GM18505 (cell line): ENCODE results near the gene SUMO4.
"Not testable (repeated sequence)": the region's sequence is repeated elsewhere in the genome, so short reads cannot be mapped to it uniquely, and the experiment has no call there.

Source experiments
- ATAC-seq: cut with Tn5 transposase; IDR thresholded peaks from one replicate; pipeline ENCODE4 v1.9.1; 2021; ENCODE audit not compliant: unreplicated experiment
- POLR2A ChIP-seq: IDR thresholded peaks from 4 replicates; pipeline ENCODE4 v1.6.1; 2011; ENCODE audit warnings: borderline replicate concordance; ENCODE audit not compliant: insufficient read depth, insufficient read length; ENCODE audit errors: extremely low read depth

SUMO4 gene

GRCh38 chr6:149443411-149444181 is 43.5 kb downstream of the SUMO4 start:
- no peak for TF ChIP-seq POLR2A

DNA sequence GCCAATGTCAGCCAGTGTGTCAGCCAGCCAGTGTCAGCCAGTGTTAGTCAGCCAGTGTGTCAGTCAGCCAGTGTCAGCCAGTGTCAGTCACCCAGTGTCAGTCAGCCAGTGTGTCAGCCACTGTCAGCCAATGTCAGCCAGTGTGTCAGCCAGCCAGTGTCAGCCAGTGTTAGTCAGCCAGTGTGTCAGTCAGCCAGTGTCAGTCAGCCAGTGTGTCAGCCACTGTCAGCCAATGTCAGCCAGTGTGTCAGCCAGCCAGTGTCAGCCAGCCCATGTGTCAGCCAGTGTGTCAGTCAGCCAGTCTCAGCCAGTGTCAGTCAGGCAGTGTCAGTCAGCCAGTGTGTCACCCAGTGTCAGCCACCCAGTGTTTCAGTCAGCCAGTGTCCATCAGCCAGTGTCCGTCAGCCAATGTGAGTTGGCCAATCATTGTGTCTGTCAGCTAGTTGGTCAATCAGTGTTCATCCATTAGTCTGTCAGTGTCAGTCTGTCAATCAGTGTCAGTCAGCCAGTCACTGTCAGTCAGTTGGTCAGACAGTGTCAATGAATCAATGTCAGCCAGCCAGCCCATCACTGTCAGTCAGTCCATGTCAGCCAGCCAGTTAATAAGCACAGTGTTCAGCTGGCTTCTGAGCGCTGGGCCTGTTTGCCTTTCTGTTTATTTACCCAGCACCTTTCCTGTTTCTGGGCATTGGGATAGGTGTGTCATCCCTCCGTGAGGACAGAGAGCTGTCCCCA is 44.5 kb downstream of the SUMO4 start:
- not testable (repeated sequence) for ATAC-seq

More at GRCh38 chr6:149443411-149444181, 43.5 kb downstream of the SUMO4 start:
- no peak for ATAC-seq

DNA sequence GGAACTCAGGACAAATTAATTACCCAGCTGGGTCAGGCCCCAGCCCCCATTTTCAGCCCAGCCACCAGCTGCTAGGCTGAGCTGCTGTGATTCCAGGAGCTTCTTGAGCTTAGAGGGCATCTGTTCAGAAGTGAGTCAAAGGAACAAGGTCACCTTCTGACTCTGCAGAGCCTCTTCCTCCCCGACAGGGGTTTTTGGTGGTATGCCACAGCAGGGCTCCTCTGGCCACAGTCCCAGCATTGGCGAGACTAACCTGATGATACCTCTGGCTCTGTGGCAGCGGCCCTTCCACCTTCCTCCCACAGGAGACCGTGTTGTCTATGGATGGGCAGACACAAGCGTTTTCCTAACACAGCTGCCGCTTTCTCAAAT is 45.0 kb downstream of the SUMO4 start:
- TF ChIP-seq POLR2A = no peak
- ATAC-seq = no peak

- TF ChIP-seq POLR2A = no peak
- no peak for ATAC-seq
These were observed 45.5 kb downstream of the SUMO4 start for GRCh38 chr6:149445573-149445972.

DNA sequence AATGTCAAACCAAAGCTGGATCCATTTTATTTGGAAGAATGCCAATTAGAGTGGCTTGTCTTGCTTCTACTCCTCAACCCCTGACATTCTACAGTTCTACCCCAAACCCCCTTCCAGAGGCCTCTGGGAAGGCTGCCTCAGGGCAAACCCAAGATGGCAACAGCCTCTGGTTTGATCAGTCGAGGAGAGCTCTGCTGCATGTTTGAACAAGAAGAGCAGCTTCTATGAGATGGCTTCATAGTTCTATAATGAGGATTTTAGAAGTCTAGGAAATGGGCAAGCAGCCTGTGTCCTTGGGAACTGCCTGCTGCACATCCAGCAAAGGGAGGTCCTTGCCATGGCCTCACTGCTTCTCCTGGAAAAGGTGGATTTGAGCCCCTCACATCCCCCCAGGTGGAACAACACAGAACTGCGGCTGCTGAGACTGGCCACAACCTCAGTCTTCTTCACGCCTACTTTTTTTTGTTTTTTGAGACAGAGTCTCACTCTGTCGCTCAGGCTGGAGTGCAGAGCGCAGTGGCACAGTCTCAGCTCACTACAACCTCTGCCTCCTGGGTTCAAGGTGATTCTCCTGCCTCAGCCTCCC is 46.8 kb downstream of the SUMO4 start:
- TF ChIP-seq POLR2A = no peak
- no peak for ATAC-seq

DNA sequence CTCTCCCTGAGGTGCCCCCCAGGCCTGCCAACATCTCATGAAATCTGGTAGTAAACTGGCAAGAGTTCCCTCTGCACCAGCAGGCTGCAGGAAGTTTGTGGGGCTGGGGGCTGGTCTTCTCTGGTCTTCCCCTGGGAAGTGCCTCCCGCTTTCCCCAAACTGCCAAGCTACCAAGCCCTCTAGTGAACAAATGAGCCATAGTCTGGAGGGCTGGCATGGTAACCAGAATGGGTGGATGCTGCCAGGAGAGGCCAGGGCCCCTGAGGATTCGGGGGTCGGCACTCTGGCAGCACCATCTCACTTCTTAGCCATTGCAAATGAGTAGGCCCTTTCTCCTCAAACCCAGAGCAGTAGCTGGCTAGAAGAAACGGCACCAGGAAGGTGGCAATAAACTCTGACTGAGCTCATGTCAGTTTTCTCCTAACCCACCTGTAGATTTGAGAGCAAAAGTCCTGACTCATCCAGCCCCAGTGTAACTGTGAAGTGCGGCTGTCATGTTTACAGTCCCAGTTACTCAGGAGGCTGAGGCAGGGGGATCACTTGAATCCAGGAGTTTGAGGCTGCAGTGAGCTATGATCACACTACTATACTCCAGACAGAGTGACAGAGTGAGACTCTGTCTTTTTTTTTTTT is 48.9 kb downstream of the SUMO4 start:
- no peak for TF ChIP-seq POLR2A
- ATAC-seq = no peak

DNA sequence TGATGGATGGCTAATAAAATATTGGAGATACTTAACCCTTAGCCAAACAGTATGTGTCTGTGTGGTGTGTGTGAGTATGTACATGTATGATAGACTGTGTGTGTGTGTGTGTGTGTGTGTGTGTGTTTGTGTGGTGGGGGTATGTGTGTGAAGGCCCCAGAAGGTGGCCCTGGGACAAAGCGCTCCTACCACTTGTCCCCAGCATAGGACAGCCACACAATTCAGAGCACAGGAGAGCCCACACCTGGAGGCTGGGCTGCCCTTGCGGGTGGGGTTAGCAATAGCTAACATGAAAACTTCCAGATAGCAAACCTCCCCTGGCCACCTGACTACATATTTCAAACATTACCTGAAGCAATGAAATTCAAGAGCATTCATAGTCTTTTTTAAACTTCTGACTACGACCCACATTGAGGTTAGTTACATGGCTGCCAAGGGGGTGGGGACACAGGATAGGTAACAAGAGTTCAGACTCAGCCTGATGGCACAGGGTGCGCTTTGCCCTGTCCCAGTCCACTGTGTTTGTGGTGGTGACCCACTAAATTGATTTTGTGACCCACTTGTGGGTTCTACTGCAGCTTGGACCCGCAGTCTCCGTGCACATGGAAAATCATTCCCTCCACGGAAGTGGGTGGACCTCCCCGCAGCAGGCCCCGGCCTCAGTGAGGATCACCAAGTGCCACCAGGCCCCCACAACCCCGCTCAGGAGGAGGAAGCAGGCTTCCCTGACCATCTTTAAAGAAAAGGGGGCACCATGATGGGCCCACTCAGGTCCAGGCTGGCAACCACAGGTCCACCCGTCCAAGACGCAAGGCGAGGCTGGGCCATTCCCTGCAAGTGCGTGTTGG is 50.0 kb downstream of the SUMO4 start:
- TF ChIP-seq POLR2A = no peak
- ATAC-seq = no peak
